Activated T-helper 1 cell treated with anti-CD3 and anti-CD28 coated beads, Interleukin-12 subunit alpha, Interleukin-12 subunit beta, Interleukin-2, Interleukin-4 antibody, amounts not matched to agents 30 ng/mL and 10 ng/mL and 1 ng/mL, durations not matched to agents 14 hours and 24 hours and 36 hours (primary cell): ENCODE results near the gene CORIN. TPM values are rescaled to one million over a fixed set of nuclear protein-coding genes. Genes with fewer than 3 reads are reported as not detected.

Experiments used
- DNase-seq: peaks from one replicate; pipeline ENCODE4 v3.0.0; 2021; ENCODE audit warnings: low spot score
- H3K27ac Mint-ChIP-seq: one replicate; pipeline ENCODE4 v1.8.0; 2021; ENCODE audit warnings: mild to moderate bottlenecking, mixed read lengths
- H3K27me3 Mint-ChIP-seq: one replicate; pipeline ENCODE4 v1.8.0; 2022; ENCODE audit warnings: mild to moderate bottlenecking, moderate library complexity, mixed read lengths; ENCODE audit not compliant: insufficient read depth
- H3K36me3 Mint-ChIP-seq: one replicate; pipeline ENCODE4 v1.8.0; 2021; ENCODE audit warnings: low read depth, mixed read lengths
- H3K4me1 Mint-ChIP-seq: one replicate; pipeline ENCODE4 v1.8.0; 2021; ENCODE audit warnings: low read depth, mixed read lengths
- H3K4me3 Mint-ChIP-seq: one replicate; pipeline ENCODE4 v1.8.0; 2021; ENCODE audit warnings: mild to moderate bottlenecking, moderate library complexity, mixed read lengths
- H3K9me3 Mint-ChIP-seq: one replicate; pipeline ENCODE4 v1.8.0; 2021; ENCODE audit warnings: mixed read lengths
- intact Hi-C: fragments of 100-400 bp; cut with micrococcal nuclease; formaldehyde crosslinking; loops from one replicate; pipeline ENCODE4 v1.15.1; 2024
- total RNA-seq: library from RNA; stranded (reverse); gene quantifications from 2 replicates; pipeline ENCODE4 v1.2.3, GENCODE V29; 2022

The CORIN gene
- total RNA-seq, 1 donor from 2014 or later, result not detected

DNA sequence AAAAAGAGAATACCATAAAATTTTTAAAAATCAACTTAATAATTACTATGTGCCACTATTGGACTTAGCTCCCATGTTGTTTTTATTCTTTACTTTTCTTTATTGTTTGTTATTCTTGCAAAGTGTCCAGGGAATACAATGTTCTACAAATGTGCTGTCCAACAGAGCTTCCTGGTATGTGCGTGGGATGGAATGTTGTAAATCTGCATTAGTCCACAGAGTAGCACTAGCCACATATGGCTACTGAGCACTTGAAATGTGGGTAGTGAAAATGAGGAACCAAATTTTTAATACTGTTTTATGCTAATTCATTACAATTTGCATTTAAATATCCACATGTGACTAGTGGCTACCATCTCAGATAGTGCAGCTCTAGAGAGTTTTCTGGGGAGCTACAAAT is 14.3 kb upstream of the CORIN start:
- H3K36me3 Mint-ChIP-seq, result peaks cover 12% of the 10 kb centered on the region

GRCh38 chr4:47849466-47849865 is 11.6 kb upstream of the CORIN start:
- Mint-ChIP-seq H3K4me3 (no peak overlapping the region), H3K36me3 (peaks cover 16% of the 10 kb centered on the region), H3K27ac (no peak overlapping the region), H3K4me1 (no peaks in the 10 kb centered on the region), H3K27me3 (no peaks in the 10 kb centered on the region), H3K9me3 (no peaks in the 10 kb centered on the region)
- DNase-seq, result no peak
- intact Hi-C loops, result no loop called here

More for the DNA sequence above, 14.3 kb upstream of the CORIN start:
- H3K27me3 Mint-ChIP-seq, result no peaks in the 10 kb centered on the region
- no peak overlapping the region for H3K4me3 Mint-ChIP-seq
- no peak for DNase-seq
- no peak overlapping the region for H3K27ac Mint-ChIP-seq
- no peaks in the 10 kb centered on the region for H3K4me1 Mint-ChIP-seq
- no peaks in the 10 kb centered on the region for H3K9me3 Mint-ChIP-seq
- intact Hi-C loops, result no loop called here

DNA sequence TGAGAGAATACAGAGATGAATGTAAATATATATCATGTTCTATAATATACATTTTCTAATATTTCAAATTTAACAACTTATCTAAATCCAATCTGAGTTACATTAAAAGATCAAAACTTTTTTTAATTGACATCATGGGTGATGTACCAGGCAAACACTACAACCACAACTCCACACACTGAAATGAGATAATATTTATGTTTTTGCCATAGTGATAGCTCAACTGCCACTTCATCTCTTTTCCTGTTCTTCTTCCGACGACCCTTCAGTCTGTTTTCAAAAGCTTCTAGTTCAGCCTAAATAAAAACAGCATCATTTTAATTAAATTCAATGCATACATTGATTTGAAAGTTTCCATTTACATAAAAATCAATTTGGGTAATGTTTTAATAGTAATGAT is 10.2 kb upstream of the CORIN start:
- Mint-ChIP-seq H3K27me3 (no peaks in the 10 kb centered on the region), H3K4me1 (no peaks in the 10 kb centered on the region), H3K36me3 (peaks cover 22% of the 10 kb centered on the region), H3K27ac (no peak overlapping the region), H3K4me3 (no peak overlapping the region), H3K9me3 (no peaks in the 10 kb centered on the region)
- DNase-seq, result no peak
- intact Hi-C loops, result no loop called here

DNA sequence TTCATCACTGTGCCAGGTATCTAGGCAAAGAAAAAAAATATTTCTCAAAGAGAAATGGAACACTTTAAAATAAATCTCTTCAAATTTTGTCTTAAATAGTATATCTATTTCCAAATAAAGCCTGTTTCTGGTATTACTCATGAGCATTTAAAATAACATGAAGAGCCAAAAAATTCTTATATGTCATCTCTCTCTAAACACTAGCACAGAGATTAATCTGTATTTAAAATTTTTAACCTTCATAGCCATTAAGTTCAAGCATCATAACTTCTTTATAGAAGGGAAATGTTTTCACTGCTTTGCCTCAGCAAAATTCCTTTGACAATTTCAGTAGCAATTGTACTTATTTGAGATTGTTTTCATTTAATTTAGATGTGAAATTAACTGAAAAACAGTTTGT is 5.1 kb upstream of the CORIN start:
- Mint-ChIP-seq H3K4me3 (no peak overlapping the region), H3K4me1 (peaks cover 11% of the 10 kb centered on the region), H3K27me3 (peaks cover 8% of the 10 kb centered on the region), H3K9me3 (no peaks in the 10 kb centered on the region), H3K36me3 (peaks cover 23% of the 10 kb centered on the region), H3K27ac (no peak overlapping the region)
- no peak for DNase-seq
- intact Hi-C loops, result no loop called here

DNA sequence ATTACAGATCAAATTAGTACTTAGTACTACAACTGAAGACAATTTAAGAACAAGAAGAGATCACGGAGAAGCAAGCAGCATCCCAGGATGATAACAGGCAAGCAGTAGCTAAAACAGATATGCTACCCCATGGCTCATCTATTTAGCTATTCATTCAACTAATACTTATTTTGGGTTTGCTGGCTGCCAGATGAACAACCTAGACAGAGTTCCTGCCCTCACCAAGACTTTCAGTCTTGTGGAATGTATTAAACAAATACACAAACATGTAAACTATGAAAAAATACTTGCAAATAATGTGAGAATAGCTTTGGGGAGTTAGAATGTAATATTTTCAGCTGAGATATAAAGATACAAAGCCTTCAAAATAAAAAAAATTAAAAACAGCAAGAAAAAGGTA is 2.4 kb upstream of the CORIN start:
- peaks cover 30% of the 10 kb centered on the region for H3K27me3 Mint-ChIP-seq
- H3K4me3 Mint-ChIP-seq, result no peak overlapping the region
- H3K36me3 Mint-ChIP-seq, result peaks cover 16% of the 10 kb centered on the region
- intact Hi-C loops, result no loop called here
- H3K4me1 Mint-ChIP-seq, result peaks cover 28% of the 10 kb centered on the region
- no peak overlapping the region for H3K27ac Mint-ChIP-seq
- DNase-seq, result no peak
- H3K9me3 Mint-ChIP-seq, result no peaks in the 10 kb centered on the region

DNA sequence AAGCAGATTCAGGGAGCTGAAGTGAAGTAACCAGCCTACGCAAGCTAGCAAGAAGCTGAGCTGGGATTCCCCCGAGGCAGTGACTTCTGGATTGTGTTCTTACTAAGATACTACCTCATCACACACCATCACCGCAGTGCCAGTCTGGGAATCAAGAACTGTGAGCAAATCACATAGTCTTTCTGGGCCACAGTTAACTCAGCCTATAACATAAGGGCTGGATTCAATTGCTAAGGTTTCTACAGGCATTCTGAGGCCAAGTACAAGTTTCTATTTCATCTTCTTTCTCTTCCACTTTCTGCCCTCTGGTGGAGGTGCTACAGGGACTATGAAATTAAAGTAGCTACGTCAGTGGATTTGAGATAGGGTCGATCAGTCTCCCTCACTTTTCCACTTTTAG is 1.4 kb upstream of the CORIN start:
- DNase-seq, result no peak
- Mint-ChIP-seq H3K36me3 (peaks cover 14% of the 10 kb centered on the region), H3K4me3 (no peak overlapping the region), H3K9me3 (no peaks in the 10 kb centered on the region), H3K4me1 (peaks cover 28% of the 10 kb centered on the region), H3K27me3 (peaks cover 36% of the 10 kb centered on the region), H3K27ac (no peak overlapping the region)
- intact Hi-C loops, result loop anchor here (1.0 to 10.0 kb wide), 6 partner anchors 35 to 374 kb away; partner anchors contain the start of genes COMMD8 and NFXL1

GRCh38 chr4:47838445-47838844 is 578 bp upstream of the CORIN start:
- Mint-ChIP-seq H3K36me3 (peaks cover 6% of the 10 kb centered on the region), H3K27me3 (peaks cover 44% of the 10 kb centered on the region), H3K9me3 (peaks cover under 1% of the 10 kb centered on the region), H3K4me3 (peak overlapping the region; percentile 80), H3K27ac (no peak overlapping the region), H3K4me1 (peaks cover 28% of the 10 kb centered on the region)
- no peak for DNase-seq
- intact Hi-C loops, result loop anchor here (2.0 to 10.0 kb wide), 4 partner anchors 74 to 374 kb away; partner anchors contain the start of genes COMMD8 and NFXL1

DNA sequence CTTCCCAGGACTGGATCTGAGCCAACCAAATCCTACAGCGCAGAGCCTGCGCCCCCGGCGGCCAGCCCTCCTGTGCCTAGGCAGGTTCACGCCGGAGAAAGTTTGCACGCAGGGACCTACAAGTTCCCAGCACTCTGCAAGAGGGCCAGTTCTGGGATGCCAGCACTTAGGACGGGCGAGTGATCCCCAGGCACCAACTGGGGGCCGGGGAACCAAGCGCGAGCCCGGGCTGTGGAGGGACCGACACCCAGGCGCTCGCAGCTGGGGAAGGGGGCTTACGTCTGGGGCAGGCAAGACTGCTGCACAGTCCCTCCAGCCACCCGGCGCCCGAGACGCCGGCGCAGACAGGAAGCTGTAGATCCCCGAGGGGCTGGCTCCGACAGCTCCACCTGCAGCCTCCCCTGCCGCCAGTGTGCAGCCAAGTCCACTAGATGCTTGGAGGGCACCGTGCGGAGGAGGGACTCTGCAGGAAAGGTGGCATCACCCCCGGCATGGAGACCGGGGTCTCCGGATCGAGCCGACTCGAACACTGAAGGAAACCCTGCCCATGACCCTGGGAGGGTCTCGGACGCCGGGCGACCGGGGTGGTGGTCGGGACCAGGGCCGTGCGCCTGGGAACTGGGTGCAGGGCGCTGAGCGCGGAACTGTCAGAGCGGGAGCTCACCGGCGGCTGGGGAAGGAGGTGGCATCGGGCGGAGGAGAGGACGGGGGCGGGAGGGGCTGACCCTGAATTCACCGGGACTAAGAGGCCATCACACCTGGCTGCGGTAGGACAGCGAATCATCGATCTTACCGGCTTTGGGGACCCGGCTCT is 566 bp downstream of the CORIN start:
- peaks cover under 1% of the 10 kb centered on the region for H3K36me3 Mint-ChIP-seq
- DNase-seq, result peak; percentile 19
- intact Hi-C loops, result loop anchor here (2.0 to 10.0 kb wide), 4 partner anchors 75 to 372 kb away; partner anchors contain the start of genes COMMD8 and NFXL1
- H3K27me3 Mint-ChIP-seq, result peaks cover 47% of the 10 kb centered on the region
- H3K9me3 Mint-ChIP-seq, result peaks cover 7% of the 10 kb centered on the region
- H3K4me3 Mint-ChIP-seq, result peak overlapping the region; percentile 80
- peaks cover 28% of the 10 kb centered on the region for H3K4me1 Mint-ChIP-seq
- H3K27ac Mint-ChIP-seq, result no peak overlapping the region

DNA sequence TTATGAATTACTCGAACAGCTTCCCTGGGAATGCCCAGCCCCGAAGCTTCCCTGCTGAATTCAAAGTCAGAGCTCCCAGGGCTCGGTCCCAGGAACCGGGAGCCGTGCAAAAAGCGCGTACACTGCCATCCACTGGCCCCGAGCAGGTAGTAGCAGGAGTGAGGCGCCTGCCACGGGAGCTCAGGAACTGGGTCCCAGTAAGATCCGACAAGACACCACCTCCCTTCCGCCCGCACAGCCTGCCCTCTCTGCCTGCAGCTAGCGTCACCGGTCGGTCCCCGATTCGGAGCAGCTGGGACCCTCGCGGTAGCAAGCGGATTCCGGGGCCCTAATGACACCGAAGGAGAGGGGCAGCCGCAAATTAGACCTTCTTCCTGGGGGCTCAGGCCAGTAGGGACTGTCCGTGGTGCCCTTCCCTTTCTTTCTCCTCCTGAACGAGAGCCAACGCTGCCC is 1.2 kb downstream of the CORIN start:
- Mint-ChIP-seq H3K36me3 (no peaks in the 10 kb centered on the region), H3K27ac (no peak overlapping the region), H3K4me1 (peaks cover 28% of the 10 kb centered on the region), H3K27me3 (peaks cover 47% of the 10 kb centered on the region), H3K4me3 (peak overlapping the region; percentile 80), H3K9me3 (peaks cover 7% of the 10 kb centered on the region)
- intact Hi-C loops, result loop anchor here (2.0 to 10.0 kb wide), 4 partner anchors 76 to 372 kb away; partner anchors contain the start of genes COMMD8 and NFXL1
- DNase-seq, result peak; percentile 29

DNA sequence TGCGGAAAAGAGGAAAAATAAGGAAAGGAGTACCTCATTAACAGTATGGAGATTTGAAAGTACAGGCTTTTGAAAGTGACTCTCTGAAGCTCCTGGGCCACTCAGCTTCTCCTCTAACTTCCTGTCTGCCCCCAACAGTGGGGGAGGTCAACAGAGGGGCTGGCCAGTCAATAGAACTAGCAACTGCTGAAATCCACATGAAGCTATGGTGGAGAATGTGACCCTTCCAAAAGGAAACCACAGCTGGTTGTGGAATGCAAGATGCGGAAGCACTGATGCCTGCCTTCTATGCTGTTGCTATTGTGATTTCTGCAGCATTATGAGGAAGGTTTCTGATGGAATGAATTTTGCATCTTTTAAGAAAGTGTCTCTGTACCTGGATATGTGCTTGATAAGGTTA is 2.4 kb downstream of the CORIN start:
- DNase-seq, result no peak
- intact Hi-C loops, result loop anchor here (5.0 to 10.0 kb wide), 3 partner anchors 77 to 371 kb away; partner anchors contain the start of genes COMMD8 and NFXL1
- no peak overlapping the region for H3K4me3 Mint-ChIP-seq
- no peak overlapping the region for H3K27ac Mint-ChIP-seq
- peaks cover 47% of the 10 kb centered on the region for H3K27me3 Mint-ChIP-seq
- H3K4me1 Mint-ChIP-seq, result peaks cover 35% of the 10 kb centered on the region
- H3K36me3 Mint-ChIP-seq, result no peaks in the 10 kb centered on the region
- peaks cover 7% of the 10 kb centered on the region for H3K9me3 Mint-ChIP-seq

DNA sequence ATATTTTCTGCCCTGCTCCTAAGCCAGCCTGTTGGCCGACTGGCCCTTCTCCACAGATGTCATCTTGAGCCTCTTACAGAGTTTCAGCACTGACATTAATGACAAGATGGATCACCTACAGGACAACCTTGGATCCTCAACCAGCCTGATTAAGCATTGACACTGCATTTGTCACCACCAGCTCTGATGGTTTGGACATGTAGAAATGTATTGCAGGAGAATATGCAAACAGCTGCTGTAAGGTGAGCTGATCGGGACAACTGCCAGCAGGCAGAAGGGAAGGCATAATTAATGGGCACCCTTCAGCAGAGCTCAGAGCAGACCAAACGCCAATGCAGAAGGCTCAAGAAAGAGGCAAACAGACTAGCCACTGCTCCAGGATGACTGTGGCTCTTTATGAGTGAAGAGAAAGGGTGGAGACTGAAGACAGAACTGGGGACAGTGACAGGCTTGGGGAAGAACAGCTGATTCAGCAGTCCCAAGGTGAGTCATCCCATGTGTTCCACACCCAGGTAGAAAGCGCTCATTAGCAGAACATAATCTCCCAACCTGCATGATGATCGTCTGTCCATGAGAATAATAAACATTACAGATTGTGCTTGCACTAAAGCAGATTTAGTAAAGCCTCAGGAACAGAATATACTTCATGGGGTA is 6.7 kb downstream of the CORIN start:
- Mint-ChIP-seq H3K27ac (no peak overlapping the region), H3K4me1 (peaks cover 20% of the 10 kb centered on the region), H3K4me3 (no peak overlapping the region), H3K36me3 (no peaks in the 10 kb centered on the region), H3K27me3 (peaks cover 24% of the 10 kb centered on the region), H3K9me3 (peaks cover 7% of the 10 kb centered on the region)
- DNase-seq, result no peak
- intact Hi-C loops, result loop anchor here (10.0 kb wide), 1 partner anchor 366 kb away; the partner anchor contains the start of gene COMMD8

GRCh38 chr4:47830265-47831025 is 7.4 kb downstream of the CORIN start:
- Mint-ChIP-seq H3K9me3 (peaks cover 7% of the 10 kb centered on the region), H3K27me3 (peaks cover 18% of the 10 kb centered on the region), H3K4me1 (peaks cover 13% of the 10 kb centered on the region), H3K36me3 (no peaks in the 10 kb centered on the region), H3K4me3 (no peak overlapping the region), H3K27ac (no peak overlapping the region)
- intact Hi-C loops, result loop anchor here (10.0 kb wide), 1 partner anchor 366 kb away; the partner anchor contains the start of gene COMMD8
- DNase-seq, result no peak
